Stimulated activated CD4-positive, alpha-beta T cell treated with anti-CD3 and anti-CD28 coated beads, Interleukin-1b, Interleukin-23, amount 100 ng/mL, for 24 hours (primary cell): Measurements from ENCODE around the gene AQP5.

Experiments used
- DNase-seq, 4 experiments: peaks; one replicate each; pipeline ENCODE4 v3.0.0-alpha.2; 2020; ENCODE audit warnings: low read depth in 4 of 4, low spot score in 1 of 4

Gene AQP5

DNA sequence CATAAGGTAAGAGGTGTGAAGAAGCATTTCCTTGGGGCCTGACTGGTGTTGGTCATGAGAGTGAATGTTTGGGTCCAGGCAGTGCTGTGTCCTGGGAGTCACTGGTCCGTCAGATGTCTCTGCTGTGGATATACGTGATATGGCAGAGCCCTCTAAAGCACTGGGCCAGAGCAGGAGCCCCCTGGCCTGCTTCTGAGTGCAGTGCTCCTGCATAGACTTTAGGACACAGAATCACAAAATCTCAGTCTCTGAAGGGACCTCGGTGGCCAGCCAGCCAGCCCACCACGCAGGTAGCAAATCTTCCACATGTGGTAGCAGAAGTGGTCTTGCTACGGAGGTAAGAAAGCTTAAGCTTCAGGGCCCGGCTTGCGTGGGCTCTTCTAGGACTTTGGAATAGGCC lies 29.6 kb upstream of the AQP5 start:
- DNase-seq, result no peak

DNA sequence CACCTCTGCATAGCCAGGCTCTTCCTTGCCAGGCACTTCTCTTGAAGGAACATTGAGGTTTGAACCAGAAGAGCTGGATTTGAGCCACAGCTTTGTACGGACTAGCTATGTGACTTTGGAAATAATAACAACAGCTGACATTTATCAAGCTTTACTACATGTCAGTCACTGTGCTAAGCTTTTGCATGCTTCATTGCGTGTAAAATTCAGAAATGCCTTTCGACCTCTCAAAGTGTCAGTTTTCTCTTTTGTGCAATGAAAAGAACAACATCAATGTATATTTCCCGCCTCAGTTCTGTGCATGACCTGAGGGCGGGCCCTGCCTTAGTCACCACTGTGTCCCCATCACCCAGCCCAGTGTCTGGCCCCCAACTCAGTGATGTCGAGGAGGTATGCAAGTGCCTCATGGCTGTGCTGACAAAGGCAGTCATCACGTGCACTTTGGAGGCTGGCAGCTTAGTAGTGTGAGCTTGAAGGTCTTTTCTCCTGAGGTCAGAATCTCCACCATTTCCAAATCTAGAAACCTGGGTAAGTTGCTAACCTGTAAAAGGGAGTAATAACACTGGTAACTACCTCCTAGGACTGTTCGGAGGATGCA lies 29.0 kb upstream of the AQP5 start:
- DNase-seq, result no peak

DNA sequence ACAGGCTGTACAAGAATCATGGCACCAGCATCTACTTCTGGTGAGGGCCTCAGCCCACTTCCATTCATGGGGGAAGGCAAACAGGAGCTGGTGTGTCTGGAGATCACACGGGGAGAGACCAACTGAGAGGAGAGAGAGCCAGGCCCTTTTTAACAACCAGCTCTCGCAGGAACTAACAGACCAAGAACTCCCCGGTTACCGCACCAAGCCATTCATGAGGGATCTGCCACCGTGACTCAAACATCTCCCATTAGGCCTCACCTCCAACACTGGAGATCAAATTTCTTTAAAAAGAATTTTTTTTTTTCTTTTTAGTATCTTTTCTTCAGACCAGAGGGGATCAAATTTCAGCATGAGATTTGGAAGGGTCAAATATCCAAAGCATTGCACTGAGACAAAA lies 27.9 kb upstream of the AQP5 start:
- DNase-seq, result no peak

DNA sequence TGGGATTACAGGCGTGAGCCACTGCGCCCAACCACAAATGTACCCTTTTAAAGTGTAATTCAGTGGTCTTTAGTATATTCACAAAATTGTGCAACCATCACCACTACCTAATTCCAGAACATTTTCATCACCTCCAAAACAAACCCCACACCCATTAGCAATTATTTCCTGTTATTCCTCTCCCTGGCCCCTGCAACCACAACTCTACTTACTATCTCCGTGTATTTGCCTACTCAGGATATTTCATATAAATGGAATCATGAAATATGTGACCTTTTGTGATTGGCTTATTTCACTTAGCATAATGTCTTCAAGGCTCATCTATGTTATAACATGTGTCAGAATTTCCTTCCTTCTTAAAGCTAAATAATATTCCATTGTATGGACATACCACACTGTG lies 27.2 kb upstream of the AQP5 start:
- no peak for DNase-seq

DNA sequence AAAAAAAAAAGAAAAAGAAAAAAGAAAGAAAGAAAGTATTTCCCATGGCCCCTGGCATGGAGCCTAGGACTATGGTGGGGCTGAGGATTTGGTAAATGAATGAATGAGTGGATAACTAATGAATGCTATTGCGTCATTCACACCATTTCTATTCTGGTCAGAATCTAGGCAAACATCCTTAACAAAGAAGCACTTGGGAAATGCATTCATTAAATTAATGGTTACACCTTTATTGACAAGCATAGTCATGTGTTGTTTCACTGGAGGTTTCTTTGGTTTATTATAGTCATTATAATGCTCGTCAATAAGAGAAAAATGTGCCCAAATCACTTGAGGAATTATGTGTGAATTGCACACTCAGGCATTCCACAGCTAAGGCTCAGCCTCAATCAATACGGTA lies 24.7 kb upstream of the AQP5 start:
- DNase-seq, result no peak

DNA sequence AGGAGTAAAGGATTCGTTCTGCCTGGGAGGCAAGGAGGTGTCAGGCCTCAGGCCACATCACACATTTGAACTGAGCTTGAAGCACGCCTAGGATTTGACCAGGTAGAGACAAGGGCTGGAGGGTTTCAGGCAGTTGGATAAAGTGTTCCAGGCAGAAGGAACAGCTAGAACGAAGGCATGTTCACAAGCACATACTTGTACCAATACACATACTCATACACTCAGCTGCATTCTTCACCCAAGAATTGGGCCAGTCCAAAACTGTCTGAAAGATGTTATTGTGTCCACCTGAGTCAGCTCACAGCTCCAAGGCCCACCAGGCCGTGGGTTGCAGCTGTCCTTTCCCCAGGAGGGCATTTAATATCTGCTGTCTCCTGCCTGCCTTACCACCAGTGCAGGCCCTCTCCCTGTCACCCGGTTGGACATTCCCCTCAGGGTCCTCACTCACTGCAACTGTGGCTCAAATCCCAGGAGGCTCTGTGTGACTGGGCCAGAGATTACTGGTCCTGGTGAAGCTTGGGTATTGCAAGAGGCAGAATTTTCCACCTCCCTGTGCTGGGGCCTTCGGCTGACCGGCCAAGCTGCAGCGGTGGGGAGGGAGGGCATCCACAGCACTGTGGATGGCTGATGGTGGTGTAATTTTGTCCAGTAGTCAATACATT lies 23.9 kb upstream of the AQP5 start:
- no peak for DNase-seq

DNA sequence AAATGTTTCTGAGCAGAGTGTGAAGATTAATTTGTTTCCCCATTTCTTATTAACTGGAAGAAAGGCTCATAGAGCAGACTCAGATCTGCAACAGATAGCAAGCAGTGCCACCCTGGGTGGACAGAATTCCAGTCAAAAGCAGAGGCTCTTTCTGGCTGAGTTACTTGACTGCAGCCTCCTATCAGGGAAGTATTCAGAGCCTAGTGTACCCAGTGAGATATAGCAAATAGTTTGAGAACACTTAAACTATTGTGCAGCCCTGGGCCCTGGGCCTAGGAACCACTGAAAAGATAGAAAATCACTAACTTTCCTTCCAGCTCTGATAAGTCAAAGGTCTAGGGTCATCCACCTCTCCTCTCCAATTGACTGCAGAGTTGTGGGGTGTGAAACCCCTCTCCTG lies 22.4 kb upstream of the AQP5 start:
- no peak for DNase-seq

DNA sequence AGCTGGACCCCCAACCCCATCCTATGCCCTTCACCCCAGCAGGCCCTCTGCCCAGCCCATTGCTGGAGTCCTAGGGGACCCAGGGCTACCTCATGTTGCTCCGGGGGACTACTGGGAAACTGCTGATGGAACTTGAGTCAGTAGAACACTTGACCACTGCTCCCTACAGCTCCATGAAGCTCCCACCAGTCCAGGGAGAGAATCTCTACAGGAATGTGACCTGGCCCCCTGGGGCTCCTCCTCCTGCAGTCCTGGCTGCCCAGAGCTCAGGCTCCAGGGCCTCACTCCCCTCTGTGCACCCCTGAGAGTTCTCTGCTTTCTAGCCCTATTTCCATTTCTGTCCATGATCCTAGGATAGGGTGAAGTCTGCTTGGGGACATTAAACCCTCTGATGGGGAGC lies 22.0 kb upstream of the AQP5 start:
- no peak for DNase-seq

DNA sequence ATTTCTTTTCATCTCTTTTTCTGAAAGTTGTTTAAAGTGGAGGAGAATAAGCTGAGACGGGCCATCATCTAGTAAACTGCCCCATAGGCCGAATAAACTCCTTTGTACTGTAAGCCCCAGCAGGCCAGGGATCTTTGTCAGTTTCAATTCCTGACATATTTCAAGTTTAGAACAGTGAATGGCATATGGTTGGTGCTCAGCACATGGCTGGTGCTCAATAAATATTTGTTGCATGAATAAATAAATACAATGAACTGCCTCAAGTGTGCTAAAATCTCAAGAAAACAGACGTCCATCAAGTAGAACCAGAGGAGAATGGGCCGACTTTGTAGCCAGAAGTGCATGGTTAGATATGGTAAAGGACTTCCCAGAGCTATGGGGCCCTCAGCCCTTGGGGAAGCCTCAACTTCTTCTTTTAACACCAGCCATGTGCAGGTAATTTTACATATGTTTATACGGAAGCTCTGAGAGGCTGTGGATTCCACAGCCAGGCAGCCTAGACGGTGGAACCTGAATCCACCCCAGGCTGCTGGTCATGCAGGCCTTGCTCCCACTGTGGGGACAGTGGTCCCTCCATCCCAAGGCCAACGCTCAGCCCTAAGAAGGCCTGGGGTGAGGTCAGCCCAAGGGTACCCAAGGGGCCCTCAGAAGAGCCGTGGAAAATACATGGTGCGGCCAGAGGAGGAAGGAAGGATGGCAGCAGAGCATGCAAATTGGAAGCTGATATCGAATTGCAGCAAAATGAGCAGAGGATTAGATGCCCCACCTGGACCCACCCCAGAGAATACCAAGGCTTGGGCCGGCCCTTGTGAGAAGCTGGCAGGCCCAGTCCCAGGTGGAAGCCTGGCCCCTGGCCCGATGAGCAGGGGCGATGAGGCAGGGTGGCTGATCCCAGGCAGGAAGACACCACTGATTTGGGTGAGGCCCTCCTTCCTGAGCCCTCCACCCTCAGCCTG lies 19.8 kb upstream of the AQP5 start:
- no peak for DNase-seq

DNA sequence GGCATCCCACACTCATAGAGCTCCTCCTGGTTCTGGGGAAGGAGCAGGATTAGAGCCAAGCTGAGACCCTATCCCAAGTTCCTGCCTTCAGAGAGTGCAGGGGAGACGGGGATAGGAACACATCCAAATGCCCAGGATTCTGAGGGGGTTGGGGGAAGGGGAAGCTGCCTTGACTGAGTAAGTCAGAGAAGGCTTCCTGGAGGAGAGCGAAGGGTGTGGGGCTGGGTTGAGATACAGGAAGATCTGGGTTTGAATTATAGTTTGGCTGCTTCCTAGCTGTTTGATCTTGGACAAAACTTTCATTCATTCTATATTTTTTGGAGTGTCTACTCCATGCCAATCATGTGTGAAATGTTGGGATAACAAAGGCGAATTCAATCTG lies 19.2 kb upstream of the AQP5 start:
- DNase-seq, result no peak

DNA sequence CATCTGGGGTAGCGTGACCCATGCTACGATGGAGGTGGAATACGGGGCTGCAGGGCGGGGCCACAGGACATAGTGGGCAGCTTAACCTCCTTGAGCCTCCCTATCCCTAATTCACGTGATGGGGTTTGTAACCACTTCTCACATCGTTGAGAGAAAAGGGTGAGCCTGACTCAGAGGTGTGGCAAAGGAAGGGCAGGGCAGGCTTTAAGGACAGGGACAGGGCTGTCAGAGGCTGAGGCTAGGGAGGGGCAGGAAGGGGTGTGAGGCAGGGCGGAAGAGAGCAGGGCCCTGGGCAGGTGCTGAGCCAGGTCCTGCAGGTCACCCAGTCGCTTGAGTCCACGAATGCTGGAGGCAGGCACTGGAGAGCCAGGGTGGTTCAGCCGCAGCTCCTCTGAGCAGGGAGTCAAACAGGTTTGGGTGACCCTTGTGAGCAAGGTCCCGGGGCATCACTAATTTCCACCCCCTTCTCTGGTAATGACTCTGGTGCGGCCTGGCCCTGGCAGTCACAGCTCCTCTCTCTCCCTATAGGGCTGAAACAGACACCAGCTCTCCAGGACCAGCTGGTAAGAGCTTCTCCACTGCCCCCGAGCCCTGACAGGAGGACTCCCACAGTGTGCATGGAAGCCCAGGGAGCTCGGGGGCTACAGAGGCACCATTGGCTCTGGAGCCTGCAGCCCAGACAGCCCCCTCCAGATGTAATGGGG lies 18.6 kb upstream of the AQP5 start:
- DNase-seq, result no peak

DNA sequence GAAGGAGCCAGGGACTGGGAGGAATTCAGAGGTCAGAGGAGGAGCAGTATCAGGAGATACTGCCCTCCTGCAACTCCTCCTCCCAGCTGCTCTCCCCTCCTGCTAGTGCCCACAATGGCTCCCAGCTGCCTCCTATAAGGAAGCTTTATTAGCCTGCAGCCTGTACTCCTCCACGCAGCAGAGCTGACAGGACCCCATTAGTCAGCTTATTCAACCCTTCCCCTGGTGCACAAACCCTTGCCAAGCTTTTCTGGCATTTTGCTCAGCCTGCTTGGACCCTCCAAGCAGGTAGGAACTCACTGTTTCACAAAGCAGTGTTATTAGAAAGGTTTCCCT lies 18.1 kb upstream of the AQP5 start:
- no peak for DNase-seq

DNA sequence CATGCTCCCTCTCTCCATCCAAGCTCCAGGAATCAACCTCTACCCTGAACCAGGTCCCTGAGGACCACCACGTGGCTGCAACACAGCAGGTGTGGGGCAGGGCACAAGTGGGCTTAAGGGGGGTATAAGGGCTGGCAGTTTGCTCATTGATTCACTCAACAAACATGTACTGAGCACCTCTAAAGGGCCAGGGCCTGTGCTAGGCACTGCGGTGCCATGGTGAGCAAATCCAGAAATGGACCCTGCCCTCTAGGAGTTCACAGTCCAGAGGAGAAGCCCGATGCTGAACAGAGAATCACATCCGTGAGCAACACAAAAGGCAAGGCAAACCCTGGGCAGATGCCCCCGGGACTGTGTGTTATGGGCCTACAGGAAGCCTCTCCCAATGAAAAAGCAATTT lies 17.6 kb upstream of the AQP5 start:
- DNase-seq, result no peak

DNA sequence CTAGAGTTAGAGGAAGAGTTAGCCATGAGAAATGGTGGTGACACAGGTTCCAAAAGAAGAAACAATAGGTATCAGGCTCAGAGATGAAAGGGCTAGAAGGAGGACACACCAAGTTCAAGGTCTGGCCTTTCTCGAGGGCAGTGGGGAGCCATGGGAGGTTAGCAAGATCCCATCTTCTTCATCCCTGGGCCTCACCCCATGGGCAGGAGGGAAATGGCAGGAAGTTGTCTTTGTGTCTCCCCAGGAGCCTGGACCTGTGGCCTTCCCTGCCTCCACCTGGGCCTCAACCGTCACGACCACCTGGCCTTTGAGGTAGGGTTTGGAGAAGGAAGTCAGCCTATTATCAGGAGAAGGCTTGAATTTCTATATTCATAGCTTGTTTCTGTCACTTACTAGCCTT lies 17.0 kb upstream of the AQP5 start:
- no peak for DNase-seq

DNA sequence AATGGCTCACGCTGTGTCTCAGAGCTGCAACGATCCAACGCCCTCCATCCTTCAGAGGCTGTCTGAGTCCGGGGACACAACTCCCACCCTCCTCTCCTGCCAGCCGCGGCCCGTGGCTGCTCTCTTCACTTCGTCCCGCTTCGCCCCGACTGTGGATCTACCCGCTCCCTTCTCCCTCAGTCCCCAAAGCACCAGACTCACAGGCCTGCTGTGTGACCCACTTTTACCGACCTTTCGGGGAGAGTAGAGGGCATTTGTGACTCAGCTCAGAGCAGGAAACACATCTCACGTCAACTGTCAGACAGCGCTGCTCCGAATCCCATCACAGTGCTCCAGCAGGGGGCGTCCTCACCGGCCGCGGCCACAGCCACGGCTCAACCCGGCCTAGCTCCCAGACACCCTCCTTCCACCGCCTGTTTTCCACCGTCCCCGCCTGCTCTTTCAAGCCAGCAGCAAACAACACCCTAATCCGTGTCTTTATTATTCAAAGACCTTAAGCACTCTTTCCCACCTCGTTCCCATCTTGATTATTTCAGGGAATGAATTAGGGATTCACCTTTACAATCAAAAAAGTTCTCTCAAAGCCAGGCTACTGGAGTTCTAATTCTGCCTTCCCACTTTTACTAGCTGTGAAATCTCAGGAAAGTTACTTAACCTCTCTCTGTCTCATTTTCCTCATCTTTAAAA lies 16.1 kb upstream of the AQP5 start:
- peak; percentile 76 to 85 (median 80) for DNase-seq

DNA sequence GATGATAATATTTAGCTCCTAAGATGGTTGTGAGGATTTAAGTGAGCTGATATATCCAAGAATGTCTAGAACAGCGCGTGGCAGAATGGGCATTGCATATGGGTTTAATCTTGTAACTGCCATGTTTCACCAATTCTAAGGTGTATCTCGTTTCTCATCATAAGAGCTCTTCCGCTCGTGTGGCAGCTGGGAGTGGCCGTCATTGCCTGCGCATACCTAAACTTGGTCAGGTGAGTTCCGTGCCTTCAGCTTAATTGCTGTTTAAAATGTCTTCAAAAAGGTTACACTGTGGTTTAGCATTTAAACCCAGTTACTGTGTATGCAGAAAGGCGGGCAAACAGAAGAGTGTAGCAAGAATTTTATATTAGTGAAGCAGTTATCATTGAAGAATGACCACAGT lies 15.6 kb upstream of the AQP5 start:
- DNase-seq, result no peak

DNA sequence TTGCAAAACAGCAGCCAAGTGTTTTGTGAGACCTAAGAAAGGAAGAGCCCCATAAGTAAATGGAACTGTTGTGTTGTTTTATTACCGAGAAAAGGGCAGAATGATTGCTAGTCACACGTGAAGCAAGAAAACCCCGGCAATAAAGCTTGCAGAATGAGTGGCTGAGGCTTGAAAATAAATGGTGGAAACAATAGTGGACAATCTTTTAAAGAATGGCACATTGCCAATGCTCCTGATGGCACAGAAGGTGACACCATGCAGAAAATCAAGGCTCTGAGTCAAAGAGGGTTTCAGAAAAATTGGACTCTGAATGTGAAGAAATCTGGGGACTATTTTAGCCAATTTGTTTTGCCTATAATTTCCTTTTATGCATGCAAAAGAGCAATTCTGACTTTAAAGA lies 15.2 kb upstream of the AQP5 start:
- DNase-seq, result no peak

DNA sequence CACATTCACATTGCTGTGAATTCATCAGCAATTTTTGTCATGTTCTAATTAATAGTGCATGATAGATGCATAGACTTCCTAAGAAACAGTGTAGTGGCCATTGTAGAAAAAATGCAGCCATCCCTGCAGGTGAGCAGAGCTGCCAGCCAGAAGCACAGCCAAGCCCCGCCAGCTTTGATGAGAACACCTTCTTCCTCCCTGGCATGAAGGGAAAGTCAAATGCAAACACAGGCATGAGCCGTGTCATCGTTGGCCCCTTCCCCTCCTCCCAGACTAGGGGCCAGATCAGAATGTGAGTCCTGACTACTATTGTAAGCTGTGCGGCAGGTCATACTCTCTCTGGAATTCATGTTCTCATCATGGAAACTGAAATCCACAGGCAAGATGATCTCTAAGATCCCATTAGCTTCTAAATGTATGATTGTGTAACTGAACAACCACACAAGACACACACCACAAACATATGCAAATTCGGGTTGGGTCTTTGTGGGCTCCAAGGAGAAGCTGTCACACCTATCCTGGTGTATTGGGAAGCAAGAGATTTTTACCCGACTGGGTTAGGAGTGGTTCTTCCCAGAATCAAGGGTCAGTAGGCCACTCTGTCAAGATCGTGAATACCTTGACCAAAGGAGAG lies 14.0 kb upstream of the AQP5 start:
- no peak for DNase-seq

DNA sequence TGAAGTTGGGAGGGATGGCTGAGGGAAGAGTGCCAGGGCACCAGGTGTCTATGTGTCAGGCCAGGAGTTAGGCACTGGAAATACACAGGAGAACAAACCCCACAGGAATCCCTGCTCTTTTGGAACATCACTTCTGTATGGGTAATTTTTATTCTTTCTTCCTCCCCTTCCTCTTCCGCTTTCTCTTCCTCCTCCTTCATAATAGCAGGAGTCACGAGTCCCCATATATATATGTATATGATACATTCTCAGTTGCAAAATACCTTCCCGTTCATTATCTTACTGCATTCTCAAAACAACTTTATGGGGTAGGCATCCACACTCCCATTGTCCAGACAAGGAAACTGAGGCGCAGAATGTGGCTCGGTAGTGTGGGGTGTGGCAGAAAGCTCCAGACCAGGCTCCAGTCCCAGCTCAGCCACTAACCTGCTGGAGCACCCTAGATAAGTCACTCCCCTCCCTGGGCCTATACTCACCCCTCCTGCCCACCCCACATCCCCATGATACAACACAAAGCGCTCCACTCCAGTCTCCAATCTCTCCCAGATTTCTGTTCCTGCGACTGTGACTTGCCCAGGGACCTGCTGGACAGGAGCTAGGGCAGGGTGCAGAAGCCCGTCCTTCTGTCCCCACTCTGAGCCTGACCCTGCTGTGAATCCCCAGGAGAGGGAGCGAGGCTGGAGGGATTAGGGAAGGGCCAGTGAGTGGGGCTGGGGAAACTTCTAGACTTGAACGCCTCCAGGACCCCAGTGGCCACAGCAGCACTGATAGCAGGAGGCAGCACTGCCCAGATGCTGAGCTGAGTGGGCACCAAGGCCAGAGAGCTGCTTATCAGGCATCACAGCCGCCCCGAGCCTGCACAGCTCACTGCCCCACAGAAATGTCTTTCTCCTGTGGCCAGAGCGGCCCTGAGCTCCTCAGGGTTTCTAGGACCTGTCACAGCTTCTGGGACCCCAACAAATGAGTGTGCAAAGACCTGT lies 12.5 kb upstream of the AQP5 start:
- no peak for DNase-seq

DNA sequence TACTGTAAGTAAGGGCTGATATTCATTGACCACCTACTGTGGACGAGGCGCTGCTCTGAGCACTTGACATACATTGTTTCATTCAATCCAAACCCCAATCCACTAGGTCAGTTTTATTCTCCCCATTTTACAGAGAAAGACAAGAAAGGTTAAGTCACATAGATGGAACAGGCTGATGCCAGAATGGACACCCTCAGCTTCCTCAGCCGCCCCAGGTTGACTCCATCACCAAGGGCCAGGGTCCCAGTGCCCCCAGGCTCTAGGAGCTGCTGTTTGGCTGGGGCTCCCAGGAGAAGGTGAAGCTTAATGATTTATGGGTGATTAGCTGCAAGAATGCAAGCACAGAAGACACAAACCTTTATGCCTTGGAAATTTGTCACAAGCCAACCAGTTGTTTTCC lies 11.8 kb upstream of the AQP5 start:
- DNase-seq, result no peak
